Stromal cell of bone marrow (primary cell): ENCODE results near the gene ABCA7.

Source experiments
- DNase-seq: peaks from one replicate; pipeline ENCODE4 v3.0.0-alpha.2; 2012; ENCODE audit warnings: low read depth

ABCA7 gene

DNA sequence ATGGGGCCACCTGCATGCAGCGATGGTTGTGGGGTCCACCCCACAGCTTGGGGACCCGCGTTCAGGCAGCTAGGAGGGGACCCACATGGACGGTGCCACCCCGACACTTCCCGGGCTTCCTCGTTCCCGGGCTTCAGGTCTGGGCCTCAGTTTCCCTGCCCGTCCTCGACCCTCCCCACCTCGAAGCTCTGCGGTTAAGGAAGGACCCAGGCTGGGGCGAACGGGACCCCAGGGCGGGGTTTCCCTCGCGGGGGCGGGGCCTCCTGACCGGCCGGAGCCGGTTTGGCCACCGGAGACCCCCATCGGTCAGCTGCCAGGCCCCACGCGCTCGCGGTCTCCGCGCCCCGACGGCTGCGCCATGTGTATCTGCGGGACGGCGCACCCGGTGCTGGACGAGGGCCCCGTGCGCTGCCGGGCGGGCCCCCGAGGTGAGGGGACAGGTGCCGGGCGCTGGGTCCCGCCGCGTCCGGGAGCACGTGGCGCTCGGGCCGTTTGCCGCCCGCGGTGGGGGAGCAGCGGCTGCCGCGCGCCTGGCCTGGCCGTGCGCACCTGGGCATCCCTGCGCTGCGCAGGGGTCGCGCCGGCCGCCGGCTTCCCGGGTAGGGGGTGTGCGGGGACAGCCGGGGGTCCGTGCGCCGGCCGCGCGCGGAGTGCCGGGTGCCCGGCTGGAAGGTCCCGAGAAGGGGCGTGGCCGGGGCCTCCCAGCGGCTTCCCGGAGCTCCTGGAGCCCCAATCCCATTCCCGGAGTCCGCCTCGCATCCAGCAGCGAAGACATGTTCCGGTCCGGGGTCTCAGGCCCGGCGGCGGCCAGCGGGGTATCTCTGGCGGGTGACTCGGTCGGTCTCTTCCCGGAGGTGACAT lies 31.3 kb downstream of the ABCA7 start:
- DNase-seq = no peak

- no peak for DNase-seq
Measured at GRCh38 chr19:1072371-1073015, 32.6 kb downstream of the ABCA7 start.

DNA sequence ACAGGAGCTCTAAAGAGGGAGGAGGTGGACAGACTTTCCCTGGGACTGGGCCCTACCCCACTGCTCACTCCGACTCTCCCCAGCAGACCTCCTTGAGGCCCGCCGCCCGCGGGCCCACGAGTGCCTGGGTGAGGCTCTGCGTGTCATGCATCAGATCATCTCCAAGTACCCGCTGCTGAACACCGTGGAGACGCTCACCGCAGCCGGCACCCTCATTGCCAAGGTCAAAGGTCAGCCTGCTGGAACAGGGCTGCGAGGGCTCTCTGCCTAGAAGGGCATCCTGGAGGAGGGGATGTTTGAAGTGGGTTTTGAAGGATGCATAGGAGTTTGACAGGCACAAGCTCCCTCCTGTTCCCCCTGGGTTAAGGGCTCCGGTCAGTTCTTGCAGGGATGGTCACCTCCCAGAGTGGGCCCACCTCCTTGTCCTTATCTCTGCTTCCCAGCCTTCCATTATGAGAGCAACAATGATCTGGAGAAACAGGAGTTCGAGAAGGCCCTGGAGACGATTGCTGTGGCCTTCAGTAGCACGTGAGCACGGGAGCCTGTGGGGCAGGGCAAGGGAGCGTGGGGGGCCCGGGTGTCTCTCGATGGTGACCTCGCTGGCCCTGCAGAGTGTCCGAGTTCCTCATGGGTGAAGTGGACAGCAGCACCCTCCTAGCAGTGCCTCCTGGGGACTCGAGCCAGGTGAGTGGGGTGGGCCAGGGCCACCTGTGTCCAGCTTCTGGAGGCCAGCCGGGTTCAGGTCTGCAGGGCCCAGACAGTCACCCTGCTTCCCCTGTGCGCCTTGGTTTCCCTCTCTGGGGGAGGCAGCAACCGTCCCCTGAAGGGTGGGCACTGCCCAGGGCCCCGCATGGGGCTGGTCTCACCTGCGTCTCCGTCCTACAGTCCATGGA lies 33.4 kb downstream of the ABCA7 start:
- DNase-seq = no peak

GRCh38 chr19:1073956-1074517 lies 34.1 kb downstream of the ABCA7 start:
- no peak for DNase-seq

DNA sequence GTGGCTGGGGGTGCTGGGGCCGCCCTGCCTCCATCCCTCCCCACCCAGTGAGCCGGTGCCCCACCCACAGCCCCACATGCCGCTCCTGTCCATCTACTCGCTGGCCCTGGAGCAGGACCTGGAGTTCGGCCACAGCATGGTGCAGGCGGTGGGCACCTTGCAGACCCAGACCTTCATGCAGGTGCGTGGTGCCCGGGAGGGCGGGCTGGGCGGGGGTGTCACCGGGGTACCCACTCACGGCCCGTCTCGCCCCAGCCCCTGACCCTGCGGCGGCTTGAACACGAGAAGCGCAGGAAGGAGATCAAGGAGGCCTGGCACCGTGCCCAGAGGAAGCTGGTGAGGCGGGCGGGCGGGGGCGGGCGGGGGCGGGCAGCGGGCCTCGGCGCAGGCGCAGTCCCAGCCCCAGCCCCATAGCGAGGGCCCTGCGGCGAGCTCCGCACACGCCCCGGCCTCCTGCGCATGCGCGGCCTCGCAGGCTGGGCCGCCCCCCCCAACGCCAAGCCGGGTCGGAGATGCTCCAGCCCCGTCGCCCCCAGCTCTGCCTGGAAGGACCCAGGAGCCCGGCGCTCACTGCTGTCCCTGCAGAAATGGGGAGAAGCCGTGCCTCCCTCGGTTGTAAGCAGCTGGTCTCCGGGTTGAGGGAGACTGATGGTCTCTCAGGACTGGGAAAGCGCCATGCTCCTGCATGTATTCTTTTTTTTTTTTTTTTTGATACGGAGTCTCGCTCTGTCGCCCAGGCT lies 34.8 kb downstream of the ABCA7 start:
- no peak for DNase-seq

DNA sequence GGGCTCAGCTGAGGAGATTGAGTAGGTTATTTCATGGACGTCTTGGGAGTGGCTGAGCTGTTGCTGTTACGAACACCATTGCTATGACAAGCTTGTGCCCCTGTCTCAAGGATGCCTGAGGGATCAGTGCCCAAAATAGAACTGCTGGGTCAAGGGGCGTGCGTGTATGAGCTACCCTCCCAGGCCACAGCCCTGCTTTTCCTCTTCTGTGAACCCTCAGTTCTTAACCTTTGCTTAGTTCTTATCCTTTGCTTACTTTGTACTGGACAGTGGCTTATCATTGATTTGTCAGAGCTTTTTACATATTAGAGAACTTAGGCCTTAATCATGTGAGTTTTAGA lies 36.1 kb downstream of the ABCA7 start:
- no peak for DNase-seq

GRCh38 chr19:1076951-1077350 lies 37.0 kb downstream of the ABCA7 start:
- no peak for DNase-seq

DNA sequence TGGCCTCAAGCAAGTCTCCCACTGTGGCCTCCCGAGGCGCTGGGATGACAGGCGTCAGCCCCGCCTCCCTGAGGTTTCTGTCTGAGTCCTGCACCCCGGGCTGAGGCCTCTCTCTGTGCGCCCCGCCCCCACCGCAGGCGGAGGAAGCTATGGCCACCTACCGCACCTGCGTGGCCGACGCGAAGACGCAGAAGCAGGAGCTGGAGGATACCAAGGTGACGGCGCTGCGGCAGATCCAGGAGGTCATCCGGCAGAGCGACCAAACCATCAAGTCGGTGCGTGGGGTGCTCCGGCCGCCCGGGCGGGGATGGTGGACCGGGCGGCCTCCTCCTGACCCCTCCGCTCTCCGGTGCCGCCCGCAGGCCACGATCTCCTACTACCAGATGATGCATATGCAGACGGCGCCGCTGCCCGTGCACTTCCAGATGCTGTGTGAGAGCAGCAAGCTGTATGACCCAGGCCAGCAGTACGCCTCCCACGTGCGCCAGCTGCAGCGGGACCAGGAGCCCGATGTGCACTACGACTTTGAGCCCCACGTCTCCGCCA lies 39.7 kb downstream of the ABCA7 start:
- DNase-seq = no peak

DNA sequence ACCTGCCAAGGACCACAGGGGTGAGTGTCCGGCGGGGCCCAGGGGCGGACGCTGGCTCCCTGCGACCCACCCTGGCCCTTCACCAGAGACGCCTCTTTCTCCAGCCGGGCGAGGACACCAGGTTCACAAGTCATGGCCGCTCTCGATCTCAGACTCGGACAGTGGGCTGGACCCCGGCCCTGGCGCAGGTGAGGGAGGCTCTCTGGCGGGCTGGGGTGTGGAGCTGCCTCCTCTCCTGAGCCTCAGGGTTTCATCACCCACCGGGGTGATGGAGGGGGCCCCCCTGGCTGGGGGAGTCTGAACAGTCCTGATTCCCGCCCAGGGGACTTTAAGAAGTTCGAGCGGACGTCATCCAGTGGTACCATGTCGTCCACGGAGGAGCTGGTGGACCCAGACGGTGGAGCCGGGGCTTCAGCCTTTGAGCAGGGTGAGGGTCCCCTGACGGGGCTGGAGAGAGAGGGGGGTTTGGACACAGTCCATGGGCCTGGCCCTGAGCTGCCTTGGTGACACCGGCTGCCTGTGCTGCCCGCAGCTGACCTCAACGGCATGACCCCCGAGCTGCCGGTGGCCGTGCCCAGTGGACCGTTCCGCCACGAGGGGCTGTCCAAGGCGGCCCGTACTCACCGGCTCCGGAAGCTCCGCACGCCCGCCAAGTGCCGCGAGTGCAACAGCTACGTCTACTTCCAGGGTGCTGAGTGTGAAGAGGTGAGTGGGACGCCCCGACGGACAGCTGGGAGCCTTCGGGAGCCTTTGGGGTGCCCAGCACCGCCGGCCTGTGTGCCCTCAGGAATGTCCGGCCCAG lies 40.7 kb downstream of the ABCA7 start:
- no peak for DNase-seq

- no peak for DNase-seq
Measured at GRCh38 chr19:1081301-1082164, 41.6 kb downstream of the ABCA7 start.

GRCh38 chr19:1082165-1082927 lies 42.4 kb downstream of the ABCA7 start:
- DNase-seq = no peak

GRCh38 chr19:1082928-1083816 lies 43.3 kb downstream of the ABCA7 start:
- no peak for DNase-seq

DNA sequence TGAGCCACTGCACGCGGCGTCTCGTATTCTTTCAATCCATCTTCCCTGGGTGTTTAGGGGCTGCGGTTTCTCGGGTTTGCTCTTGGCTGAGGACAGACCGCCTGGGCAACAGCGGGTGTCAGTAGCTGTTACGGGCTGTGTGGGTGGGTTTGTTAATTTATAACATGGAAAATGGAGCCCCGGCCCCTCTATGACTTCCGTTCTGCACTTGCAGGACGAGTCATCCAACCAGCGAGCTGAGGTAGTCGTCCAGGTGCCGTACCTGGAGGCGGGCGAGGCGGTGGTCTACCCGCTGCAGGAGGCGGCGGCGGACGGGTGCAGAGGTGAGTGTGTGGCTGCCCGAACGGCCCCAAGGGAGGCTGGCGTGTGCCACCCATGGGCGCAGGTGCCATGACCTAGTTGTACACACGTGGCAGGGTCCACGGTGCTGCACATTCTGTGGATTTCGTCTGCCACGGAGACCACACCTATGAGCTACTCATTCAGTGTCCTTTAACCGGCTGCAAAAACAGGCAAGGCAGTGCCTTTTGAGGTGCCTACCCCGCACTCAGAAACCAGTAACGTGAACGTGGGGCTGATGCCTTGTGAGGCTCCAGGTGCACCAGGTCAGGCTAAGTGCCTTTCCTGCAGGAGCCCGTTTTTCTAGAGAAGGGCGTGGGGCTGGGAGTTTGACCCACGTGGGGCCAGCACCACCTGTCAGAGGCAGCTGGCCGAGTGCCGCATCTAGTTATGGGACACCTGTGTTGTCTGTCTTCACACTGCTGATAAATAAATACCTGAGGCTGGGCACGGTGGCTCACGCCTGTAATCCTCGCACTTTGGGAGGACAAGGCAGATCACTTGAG lies 44.3 kb downstream of the ABCA7 start:
- DNase-seq = no peak

- DNase-seq = no peak
Measured at GRCh38 chr19:1085053-1085658, 45.2 kb downstream of the ABCA7 start.

DNA sequence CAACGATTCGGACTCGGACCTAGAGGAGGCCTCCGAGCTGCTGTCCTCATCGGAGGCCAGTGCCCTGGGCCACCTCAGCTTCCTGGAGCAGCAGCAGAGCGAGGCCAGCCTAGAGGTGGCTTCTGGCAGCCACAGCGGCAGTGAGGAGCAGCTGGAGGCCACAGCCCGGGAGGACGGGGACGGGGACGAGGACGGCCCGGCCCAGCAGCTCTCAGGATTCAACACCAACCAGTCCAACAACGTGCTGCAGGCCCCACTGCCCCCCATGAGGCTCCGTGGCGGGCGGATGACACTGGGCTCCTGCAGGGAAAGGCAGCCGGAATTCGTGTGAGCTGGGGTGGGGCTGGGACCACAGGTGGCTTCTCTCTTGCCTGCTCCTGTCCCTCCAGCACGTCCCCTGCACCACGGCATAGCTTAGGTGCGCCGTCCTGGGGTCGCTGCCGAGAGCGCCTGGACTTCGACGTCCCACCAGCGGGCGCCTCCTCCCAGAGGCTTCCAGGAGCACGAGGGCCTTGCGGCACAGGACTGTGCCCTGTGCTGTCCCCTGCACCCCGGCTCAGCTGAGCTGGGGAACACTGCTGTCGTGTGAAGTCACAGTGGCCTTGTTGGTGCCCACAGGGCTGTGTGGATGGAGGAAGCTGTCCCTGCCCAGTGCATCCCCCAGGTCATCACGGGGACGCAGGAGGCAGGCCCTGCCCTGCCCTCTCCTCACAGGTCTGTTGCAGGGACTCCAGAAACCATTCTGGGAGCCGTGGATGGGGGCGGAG lies 46.0 kb downstream of the ABCA7 start:
- DNase-seq = no peak

DNA sequence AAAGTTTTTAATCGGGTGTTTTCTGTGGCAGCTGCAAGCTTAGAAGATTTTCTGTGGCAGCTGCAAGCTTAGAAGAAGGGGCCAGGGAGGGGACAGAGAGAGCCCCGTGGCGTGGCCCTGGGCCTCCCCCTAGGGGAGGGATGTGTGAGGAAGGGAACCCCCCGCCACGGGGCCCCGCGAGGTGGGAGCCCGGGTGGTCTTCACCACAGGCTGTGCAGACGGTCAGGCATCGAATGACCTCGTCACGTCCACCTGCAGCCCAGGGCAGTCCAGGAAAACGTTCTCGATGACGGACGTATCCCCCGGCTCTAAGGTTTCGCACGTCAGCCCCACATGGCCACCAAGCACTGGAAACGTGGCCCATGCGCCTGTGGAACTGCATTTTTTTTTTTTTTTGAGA lies 46.7 kb downstream of the ABCA7 start:
- DNase-seq = no peak
